ENCODE measurements around the gene BHLHE40.
"Not testable (repeated sequence)": the region's sequence is repeated elsewhere in the genome, so short reads cannot be mapped to it uniquely, and the experiment has no call there.

BHLHE40 gene

DNA sequence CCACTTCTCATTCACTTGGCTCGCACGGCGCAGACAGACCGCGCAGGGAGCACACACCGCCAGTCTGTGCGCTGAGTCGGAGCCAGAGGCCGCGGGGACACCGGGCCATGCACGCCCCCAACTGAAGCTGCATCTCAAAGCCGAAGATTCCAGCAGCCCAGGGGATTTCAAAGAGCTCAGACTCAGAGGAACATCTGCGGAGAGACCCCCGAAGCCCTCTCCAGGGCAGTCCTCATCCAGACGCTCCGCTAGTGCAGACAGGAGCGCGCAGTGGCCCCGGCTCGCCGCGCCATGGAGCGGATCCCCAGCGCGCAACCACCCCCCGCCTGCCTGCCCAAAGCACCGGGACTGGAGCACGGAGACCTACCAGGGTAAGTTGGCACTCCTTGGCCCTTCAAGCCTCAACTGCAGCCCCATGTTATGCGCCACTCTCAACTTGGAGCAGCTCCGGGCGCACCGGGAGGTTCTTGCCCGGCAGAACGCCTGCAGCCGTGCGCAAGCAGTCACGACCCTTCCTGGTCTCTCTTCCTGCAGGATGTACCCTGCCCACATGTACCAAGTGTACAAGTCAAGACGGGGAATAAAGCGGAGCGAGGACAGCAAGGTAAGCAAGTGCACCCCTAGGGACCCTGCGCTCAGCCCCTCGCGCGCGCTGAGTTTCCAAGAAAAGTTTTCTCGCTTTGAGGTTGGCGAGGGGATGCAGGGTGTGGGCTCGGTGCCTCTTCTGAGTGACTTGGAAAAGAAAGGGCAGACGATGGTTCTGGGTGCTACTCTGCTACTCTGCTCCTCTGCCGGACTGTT, at the start of gene BHLHE40:
TSS of gene BHLHE40 (plus strand) at position 10 of the 801 bp plus-strand sequence. CDS start at position 292, 282 bp downstream.
- peak; percentile 40 to 82 for DNase-seq

DNA sequence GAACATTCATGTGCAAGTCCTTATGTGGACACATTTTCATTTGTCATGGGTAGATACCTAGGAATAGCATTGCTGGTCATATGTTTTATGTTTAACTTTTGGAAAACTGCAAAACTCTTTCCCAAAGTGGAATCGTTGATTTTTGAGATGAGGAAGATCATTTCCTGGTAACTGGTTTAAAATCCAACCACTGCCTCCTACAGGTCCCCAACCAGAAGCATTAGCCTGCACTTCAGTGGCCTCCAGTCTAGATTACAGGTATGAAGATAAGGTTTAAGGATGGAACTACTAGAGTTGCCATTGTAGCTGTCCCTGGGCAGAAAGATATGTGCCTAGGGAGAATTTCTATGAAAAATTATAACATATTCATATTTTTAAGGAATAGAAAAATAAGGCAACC, 48.7 kb upstream of the BHLHE40 start:
- DNase-seq = no peak

DNA sequence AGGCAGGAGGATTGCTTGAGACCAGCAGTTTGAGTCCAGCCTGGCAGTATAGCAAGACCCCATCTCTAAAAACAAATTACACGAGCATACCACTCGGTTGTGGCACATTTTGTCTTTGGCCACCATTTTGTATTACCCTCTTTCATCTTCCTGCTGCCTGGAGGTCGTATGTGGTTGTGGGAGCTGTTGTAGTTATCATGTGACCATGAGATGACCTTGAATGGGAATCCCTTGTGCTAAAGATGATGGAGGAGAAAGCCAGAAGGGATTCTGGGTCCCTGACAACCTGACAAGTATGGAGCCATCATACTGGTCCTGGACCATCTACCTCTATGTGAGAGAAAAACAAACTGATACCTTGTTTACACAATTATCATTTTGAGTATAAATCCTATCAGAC, 45.2 kb upstream of the BHLHE40 start:
- no peak for DNase-seq

DNA sequence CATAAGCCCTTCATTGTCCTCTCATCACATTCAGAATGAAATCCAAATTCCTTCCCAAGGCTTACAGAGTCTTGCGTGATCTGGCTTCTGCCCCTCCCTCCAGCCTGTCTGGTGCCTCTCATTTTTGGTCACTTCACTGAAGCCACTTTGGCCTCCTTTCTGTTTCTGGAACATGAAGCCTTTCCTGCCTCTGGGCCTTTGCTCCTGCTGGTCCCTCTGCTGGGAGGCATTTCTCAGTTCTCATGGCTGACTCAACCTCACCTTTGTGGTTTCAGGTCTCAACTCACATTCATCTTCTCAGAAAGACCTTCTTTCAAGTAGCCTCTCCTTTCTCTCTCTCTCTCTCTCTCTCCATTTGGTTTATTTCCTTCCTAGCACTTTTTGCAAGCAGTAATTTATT, 43.9 kb upstream of the BHLHE40 start:
- DNase-seq = no peak

DNA sequence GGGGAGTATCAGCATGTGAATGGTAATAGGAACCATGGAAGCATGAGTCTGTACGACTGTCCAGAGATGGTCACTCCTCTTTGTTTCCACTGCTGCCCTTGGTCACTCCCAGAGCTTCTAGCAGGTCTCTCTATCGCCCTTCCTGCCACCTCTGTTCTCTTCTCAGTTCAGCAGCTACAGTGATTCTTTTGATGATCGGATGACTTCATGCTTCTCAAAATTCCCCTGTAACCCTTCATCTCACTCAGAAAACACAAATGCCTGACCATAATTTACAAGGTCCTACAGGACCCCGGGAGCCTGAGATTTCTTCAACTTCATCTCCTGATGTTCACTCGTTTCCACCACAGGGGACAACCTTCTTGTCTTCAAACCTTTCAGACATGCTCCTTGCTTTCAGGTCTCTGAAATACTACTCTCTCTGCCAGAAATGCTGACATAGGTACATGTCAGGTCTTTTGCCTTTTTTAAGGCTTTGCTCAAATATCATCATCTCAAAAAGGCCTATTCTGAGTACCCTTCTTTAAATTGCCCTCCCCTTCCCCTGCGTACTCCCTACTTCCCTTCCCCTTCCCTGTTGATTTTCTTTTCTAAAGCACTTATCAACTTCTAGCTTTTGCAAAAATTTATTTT, 42.1 kb upstream of the BHLHE40 start:
- no peak for DNase-seq

GRCh38 chr3:4938281-4938982, 40.8 kb upstream of the BHLHE40 start:
- DNase-seq = no peak

DNA sequence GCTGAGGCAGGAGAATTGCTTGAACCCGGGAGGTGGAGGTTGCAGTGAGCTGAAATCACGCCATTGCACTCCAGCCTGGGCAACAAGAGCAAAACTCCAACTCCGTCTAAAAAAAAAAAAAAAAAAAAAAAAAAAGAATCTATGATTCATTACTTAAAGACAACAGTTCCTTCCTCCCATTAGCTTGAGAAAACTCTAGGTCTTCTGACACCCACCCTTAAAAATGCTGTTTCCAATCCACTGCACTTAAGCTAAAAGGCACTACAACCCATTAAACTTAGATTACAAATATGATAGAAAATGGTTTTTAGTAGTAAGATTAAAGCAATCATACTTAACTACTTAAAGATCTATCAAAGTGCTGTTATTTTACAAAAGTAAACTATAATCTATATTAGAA, 40.0 kb upstream of the BHLHE40 start:
- no peak for DNase-seq

DNA sequence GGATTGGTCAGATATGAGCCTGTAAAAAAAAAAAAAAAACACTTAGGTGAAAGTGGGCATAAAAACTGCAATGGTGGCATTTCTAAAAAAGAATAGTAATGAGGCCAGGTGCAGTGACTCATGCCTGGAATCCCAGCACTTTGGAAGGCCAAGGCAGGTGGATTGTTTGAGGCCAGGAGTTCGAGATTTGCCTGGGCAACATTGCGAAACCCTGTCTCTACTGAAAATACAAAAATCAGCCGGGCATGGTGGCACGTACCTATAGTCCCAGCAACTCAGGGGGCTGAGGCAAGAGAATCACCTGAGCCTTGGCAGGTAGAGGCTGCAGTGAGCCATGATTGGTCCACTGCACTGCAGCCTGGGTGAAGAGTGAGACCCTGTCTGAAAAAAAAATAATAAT, 38.3 kb upstream of the BHLHE40 start:
- no peak for DNase-seq

GRCh38 chr3:4943549-4943948, 35.7 kb upstream of the BHLHE40 start:
- DNase-seq = no peak

DNA sequence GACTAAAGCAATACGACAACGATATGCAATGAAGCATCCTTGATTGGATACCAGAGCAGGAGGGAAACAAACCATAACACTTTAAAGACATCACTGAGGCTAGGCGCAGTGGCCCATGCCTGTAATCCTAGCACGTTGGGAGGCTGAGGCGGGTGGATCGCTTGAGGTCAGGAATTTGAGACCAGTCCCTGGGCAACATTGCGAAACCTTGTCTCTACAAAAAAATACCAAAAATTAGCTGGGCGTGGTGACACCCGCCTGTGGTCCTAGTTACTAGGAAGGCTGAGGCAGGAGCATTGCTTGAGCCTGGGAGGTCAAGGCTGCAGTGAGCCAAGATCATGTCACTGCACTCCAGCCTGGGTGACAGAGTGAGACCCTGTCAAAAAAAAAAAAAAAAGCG, 33.9 kb upstream of the BHLHE40 start:
- DNase-seq = no peak

- no peak for DNase-seq
Measured at GRCh38 chr3:4947028-4947427, 32.2 kb upstream of the BHLHE40 start.

DNA sequence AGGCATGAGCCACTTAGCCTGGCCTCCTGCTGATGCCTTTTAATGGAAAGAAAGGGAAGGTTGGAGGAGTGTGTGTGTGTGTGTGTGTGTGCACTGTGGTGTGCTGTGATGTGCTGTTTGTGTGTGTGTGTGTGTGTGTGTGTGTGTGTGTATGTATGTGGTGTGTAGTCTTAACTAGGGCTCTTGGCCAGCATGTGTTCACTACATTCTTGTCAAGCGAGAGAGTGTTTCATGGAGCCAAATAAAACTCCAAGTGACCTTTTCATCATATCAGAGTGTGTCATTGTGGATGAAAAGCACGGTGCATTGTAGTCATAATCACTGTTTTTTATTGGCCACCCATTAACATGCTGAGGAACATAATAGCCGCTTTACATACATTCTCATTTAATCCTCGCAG, 30.8 kb upstream of the BHLHE40 start:
- no peak for DNase-seq

- DNase-seq = no peak
Measured at GRCh38 chr3:4949004-4949403, 30.2 kb upstream of the BHLHE40 start.

DNA sequence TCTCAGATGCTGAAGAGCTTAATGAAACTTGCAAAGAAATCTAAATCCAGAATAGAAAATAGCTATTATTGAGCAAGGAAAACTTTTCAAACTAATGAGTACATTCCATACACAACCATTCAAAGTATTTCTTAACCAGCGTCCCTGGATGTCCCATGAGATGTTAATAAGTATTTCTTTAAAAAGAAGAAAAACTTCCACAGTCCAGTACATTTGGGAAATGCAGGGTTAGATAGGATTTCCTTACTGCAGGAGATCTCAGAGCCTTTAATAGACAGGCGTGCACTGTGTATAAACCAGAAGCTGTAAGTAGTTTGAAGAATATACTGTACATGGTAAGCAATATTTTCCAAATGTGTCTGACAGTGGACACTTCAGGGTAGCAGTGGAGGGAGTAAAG, 29.6 kb upstream of the BHLHE40 start:
- no peak for DNase-seq

DNA sequence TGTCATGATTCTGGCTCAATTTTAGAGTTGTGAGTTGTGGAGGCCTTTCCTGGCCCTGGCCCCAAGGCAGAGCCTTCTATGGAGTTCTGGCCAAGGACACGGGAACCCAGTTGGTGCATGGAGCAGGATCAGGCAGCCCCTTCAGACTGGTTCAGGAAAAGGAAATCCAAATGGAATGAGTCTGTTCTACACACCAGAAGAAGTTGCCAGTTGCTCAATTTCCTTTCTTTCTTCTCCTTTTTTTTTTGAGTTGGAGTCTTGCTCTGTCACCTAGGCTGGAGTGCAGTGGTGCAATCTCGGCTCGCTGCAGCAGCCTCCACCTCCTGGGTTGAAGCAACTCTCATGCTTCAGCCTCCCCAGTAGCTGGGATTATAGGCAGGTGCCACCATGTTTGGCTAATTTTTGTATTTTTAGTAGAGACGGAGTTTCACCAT, 28.9 kb upstream of the BHLHE40 start:
- peak; percentile 17 to 23 for DNase-seq

DNA sequence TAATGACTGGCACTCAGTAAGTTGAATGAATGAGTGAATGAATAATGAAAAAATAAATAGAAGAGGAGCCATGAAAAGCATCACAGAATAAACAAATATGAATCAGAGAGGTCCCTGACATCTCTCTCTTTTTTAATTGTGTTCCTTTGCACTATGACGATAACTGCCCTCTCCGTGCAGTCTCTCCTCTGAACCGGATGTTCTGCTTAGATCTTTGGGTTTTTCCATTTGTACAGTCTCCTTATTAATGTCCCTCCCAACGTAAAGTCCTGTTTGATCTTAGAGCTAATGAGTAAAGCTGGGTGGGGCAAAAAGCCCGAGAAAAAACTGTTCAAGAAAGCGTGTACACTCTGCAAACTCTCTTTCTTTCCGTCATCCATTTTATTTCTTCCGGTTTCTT, 28.3 kb upstream of the BHLHE40 start:
- no peak for DNase-seq

GRCh38 chr3:4953119-4953518, 26.1 kb upstream of the BHLHE40 start:
- no peak for DNase-seq

DNA sequence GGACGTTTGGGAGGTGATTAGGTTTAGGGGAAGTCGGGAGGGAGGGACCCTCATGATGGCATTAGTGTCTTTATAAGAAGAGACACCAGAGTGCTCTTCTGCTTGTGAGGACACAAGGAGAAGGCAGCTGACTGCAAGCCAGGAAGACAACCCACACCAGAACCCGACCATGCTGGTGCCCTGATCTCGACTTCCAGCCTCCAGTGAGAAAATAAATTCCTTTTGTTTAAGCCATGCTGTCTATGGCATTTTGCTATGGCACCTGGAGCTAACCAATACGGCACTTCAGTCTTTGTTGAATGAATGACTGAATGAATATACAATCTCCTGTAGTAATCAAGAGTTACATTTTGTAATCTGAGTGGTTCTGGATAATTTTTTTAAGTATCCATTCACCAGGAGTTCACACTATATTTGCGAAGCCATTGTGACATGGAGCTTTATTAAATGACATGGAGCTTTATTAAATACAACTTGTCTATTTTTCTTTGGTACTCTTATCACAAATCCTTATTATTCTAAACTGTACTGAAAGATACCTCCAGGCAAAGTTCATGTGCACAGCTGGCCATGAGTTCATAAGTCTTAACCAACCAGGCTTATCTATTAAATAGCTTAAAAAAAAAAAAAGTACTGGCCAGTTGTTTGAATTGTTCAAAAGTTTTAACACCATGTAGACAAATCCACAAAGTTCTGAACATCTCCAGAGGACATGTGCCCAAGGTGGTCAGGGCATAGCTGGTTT, 24.8 kb upstream of the BHLHE40 start:
- DNase-seq = no peak

DNA sequence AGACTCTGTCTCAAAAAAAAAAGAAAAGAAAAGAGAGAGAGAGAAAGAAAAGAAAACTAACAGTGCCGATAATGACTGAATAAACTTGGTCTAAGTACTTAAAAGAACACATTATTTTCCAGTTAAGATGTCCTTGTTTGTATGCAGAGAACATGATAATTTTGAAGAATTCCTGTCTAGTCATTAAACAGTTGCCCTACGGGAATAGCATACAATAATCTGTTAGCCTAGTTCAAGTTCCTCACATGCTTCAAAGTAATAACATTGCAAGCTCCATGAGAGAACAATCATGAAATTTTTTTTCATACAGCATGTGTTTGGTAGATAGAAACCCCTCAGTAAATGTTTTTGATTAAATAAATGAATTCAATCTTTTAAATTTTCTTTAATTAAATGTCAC, 23.1 kb upstream of the BHLHE40 start:
- DNase-seq = no peak

GRCh38 chr3:4956738-4957137, 22.5 kb upstream of the BHLHE40 start:
- DNase-seq = no peak

GRCh38 chr3:4957978-4958377, 21.3 kb upstream of the BHLHE40 start:
- no peak for DNase-seq

GRCh38 chr3:4959180-4959579, 20.1 kb upstream of the BHLHE40 start:
- DNase-seq = peak in 1 of 2 experiments; percentile 15

DNA sequence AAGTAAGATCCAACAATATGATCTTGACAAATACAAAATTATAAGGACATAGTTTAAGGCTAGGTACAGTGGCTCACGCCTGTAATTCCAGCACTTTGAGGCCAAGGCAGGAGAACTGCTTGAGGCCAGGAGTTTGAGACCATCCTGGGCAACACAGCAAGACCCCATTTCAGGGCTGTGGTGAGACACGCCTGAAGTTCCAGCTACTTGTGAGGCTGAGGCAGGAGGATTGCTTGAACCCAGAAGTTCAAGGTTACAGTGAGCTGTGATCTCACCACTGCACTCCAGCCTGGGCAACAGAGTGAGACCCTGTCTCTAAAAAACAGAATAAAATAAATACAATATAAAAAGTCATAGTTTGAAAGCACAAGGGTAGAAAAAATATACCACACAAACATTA, 17.4 kb upstream of the BHLHE40 start:
- not testable (repeated sequence) for DNase-seq
